GM18505 (cell line): ENCODE data around the gene PRSS16.
"Not testable (repeated sequence)": the region's sequence is repeated elsewhere in the genome, so short reads cannot be mapped to it uniquely, and the experiment has no call there.

ENCODE experiments used
- ATAC-seq: cut with Tn5 transposase; IDR thresholded peaks from one replicate; pipeline ENCODE4 v1.9.1; 2021; ENCODE audit not compliant: unreplicated experiment
- POLR2A ChIP-seq: IDR thresholded peaks from 4 replicates; pipeline ENCODE4 v1.6.1; 2011; ENCODE audit warnings: borderline replicate concordance; ENCODE audit not compliant: insufficient read depth, insufficient read length; ENCODE audit errors: extremely low read depth

PRSS16 gene

DNA sequence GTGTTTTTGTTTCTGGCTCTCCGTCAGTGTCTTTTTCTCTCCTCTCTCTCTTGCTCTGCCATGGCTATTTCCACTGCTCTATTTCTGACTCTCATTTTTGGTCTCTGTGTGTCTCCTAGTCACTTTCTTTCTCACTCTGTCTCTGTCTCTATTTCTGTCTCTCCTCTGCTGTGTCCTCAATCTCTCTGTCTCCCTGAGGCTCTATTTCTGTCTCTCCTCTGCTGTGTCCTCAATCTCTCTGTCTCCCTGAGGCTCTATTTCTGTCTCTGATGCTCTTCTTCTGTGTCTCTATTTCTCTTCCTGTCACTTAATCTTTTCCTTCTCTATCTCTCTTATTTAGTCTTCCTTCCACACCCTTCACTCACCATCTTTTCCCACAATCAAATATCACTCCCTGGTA lies 8.4 kb downstream of the PRSS16 start:
- ATAC-seq, result no peak
- TF ChIP-seq POLR2A, result no peak

DNA sequence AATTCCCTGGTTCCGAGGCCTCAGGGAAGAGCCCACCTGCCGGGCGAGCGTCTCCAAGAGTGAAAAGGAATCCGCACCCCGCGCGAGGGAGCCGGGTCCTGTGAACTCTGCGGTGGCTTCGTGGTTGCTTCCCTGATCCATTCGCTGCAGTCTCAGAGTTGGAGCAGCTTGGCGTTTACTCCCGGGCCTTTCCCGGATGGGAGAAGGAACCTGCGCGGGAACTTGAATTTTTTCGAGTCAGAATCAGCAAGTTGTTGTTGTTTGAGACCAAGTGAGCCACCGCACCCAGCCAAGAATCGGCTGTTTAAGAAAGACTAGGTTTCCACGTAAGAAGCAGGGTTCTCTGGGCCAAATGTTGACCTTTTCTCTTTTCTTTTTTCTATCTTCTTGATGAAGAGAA lies 12.9 kb downstream of the PRSS16 start:
- ATAC-seq, result no peak

DNA sequence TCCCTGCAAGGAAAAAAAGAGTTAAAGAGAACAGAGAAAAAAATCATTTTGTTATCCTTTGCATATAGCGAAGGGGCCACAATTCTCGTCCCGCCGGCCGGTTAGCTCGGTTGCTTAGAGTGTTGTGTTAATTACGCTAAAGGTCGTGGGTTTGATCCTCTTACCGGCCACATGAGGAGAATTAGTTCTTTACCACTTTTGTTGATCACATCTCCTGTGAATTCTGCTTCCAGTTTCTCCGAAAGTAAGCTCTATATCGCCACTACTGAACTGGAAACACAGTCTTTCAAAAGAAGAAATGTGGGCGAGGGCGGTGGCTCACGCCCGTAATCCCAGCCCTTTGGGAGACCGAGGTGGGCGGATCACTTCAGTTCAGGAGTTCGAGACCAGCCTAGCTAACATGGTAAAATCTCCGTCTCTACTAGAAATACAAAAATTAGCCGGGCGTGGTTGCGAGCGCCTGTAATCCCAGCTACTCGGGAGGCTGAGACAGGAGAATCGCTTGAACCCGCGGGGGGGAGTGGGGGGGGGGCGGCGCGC lies 13.4 kb downstream of the PRSS16 start:
- TF ChIP-seq POLR2A, result no peak
- no peak for ATAC-seq

More for the DNA sequence above, 12.9 kb downstream of the PRSS16 start:
- no peak for TF ChIP-seq POLR2A

DNA sequence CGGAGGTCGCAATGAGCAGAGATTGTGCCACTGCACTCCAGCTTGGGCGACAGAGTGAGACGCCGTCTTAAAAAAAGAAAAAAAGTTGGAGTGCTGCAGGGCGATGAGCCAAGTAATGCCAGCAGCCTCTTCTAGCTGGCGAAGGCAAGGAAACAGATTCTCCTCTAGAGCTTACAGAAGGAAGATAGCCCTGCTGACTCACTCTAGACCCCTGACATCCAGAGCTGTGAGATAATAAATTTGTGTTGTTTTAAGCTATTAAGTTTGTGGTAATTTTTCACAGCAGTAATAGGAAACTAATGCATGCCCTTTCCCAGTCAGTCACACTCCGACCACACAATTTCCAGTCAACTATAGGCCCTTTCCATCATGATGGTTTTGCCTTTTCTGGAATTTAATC lies 16.4 kb downstream of the PRSS16 start:
- no peak for TF ChIP-seq POLR2A
- no peak for ATAC-seq

DNA sequence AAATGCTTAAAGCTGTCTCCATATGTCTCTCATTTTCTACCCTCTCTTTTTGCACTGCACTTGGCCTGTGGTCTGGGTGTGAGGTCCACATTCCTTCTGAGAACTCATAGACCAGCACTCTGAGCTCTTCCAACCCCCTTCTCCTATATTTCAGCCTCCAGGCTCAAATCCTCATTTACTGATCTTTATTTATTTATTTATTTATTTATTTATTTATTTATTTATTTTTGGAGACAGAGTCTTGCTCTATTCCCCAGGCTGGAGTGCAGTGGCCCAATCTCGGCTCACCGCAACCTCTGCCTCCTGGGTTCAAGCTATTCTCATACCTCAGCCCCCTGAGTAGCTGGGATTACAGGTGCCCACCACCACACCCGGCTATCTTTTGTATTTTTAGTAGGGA lies 19.5 kb downstream of the PRSS16 start:
- ATAC-seq, result not testable (repeated sequence)

DNA sequence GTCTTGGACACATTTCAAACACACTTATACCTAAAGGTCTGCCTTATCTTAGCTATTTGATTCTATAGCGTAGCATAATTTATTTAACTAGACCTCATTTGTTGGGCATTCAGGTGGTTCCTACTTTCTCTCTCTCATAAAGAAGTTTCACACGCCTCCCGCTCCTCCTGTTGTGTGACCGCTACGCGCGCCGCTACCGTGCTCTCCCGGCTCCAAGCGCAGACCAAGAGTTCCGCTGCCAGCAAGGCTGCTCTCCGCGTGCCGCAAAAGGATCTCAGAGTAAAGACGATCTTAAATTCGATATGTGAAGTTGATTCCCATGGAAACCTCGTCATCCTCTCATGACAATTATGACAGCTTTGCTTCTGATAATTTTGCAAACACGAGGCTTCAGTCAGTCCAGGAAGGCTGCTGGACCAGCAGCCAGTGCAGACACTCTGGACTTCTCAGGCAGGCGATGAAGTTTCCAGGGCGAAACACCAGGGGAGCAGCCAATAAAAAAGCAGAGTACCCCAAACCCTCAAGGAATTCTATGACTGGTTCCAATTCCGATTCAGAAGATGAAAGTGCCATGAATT lies 20.4 kb downstream of the PRSS16 start:
- ATAC-seq, result no peak
- no peak for TF ChIP-seq POLR2A

DNA sequence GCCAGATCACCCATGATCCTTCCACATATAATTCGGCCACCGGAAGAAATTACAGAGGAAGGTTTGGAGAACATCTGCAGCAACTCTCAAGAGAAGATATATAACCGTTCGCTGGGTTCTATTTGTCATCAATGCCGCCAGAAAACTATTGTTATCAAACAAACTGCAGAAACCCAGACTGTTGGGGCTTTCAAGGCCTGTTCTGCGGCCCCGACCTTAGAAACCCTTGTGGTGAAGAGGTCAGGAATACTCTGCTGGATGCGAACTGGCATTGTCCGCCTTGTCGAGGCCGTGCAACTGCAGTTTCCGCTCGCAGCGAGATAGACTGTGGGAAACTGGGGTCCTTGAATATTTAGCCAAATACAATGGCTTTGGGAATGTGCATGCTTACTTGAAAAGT lies 21.3 kb downstream of the PRSS16 start:
- ATAC-seq, result no peak
- no peak for TF ChIP-seq POLR2A

DNA sequence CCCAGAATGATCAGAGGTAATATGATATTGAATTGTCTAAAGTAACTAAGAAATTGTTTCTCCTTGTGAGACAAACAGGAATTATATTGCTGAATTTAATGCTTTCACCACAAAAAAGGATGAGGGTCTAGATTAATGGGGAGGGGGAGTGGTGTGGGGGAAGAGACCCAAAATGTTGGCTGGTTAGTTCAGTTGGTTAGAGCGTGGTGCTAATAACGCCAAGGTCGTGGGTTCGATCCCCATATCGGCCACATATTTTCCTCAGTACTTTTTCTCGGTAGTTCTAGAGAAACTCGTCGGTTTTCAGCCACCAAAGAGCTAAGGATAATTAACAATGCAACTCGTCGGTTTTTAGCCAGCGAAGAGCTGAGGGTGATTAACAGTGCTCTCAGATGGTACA lies 26.3 kb downstream of the PRSS16 start:
- no peak for TF ChIP-seq POLR2A
- no peak for ATAC-seq

DNA sequence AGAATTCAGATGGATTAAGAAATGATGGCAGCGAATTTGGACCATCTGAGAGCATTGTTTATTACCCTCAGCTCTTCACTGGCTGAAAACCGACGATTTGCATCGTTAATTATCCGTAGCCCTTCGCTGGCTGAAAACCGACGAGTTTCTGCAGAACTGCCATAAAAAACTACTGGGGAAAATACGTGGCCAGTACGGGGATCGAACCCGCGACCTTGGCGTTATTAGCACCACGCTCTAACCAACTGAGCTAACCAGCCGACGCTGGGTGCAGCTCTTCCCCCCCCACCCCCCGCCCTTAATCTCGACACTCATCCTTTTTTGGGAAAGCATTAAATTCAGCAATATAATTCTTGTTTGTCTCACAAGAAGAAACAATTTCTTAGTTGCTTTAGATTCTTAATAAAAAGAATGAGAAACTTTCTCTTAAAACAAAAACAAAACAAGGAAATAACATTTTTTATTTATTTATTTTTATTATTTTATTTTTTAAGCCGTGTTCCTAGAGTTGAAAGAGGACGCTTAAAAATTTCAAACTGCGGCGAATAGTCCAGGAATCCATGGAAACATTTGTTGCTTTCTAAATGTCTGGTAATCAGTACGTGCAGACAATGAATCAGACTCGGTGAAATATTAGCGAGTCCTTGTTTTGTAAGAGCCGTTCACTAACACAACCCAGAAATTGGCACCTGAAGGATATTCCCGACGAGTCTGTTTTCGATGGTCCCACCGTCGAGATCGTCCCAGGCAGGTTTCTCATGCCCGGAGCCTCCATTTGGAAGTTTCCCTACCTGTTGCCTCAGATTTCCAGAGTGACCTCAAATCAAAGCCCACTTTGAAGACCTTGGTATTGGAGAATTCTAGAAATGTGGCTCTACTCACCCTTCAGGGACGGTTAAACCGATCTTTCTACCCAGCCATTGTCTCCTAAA lies 27.8 kb downstream of the PRSS16 start:
- no peak for ATAC-seq
- TF ChIP-seq POLR2A, result no peak

DNA sequence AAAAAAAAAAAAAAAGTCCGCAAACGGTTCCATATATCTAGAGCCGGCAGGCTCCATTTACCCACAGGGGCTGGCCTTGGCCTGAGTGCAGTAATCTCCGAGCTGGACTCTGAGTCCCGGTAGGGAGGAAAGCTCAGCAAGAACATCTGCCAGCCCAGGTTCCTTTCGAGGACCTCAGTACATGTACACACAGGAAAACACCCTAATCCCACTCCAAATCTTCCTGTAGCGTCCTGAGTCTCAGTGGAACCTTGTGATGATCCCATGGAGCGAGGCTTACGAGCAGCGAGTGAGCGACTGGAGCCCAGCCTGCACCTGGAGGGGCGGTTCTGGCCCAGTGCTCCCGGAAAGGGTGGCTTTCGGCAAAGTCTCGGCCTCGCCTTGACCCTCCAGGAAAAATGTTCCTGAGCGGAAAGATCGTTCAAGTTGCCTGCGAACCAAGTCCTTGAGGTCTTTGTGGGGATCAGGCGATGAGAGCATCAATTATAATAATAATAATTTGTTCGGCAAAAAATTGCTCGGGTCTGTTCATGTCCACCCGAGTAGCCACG lies 32.1 kb downstream of the PRSS16 start:
- TF ChIP-seq POLR2A, result no peak
- ATAC-seq, result no peak

DNA sequence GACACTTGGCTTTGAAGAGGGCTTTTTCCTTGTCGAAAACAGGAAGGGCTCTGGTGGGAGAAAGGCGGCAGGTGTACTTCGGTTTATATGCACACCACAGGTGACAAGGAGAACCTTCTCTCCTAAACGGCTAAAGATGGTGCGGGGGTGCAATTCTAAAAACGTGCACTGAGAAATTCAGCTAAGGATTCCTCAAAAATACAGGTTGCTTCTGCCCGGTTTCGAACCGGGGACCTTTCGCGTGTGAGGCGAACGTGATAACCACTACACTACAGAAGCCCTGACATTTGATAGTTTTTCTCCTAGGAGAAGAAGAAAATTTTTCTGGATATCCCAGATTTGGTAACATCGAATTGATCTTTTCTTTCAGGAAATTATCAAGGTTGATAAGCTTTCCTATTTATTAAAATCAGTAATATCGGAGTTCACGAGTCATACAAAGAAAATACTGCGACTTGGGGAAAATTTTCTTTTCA lies 32.6 kb downstream of the PRSS16 start:
- TF ChIP-seq POLR2A, result no peak
- ATAC-seq, result no peak

DNA sequence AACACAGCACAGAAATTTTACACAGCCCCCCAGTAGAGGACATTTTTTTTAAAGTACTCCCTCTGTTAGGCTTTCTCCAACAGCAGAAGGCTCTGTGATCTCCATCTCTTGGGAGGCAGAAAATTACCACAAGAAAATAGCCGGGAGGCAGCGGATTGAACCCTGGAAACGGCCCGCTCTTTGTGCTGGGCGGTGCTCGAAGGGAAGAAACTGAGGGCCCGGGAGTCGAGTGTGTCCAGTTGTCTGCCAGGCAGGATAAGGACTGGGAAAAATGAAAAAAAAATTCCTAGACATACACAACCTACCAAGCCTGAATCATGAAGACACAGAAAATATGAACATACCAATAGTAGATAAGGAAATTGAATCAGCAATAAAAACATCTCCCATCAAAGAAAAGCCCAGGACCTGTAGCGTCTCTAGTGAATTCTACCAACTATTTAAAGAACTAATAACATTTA lies 33.1 kb downstream of the PRSS16 start:
- no peak for ATAC-seq
- TF ChIP-seq POLR2A, result no peak

DNA sequence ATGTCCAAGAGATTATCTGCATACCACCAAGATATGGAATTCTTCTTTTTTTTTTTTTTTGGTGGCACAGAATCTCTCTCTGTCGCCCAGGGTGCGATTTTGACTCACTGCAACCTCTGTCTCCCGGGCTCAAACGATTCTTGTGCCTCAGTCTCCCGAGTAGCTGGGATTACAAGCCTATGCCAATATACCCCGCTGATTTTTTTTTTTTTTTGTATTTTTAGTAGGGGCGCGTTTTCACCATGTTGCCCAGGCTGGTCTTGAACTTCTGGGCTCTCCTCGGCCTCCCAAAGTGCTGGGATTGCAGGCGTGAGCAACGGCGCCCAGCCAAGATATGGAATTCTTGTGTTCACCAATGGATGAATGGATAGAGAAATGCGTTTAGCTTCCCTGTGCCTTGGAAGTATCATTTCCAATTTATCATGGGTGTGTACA lies 33.6 kb downstream of the PRSS16 start:
- ATAC-seq, result no peak
- no peak for TF ChIP-seq POLR2A

DNA sequence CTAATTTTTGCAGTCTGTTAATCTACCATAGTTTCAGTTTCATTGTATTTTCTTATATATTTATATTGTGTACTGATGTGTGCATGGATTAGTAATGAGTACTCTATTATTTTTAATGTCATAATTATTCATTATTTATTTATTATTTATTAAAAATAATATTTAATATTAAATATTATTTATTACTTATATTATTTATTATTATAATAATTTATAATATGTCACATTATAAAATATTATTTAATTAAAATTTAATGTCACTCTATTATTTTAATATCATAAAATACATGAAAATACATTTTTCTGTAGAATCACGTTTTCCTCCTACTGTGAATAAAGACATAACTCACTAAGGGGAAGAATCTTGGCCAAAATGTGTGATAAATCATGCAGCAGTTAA lies 34.1 kb downstream of the PRSS16 start:
- ATAC-seq, result no peak
- no peak for TF ChIP-seq POLR2A

DNA sequence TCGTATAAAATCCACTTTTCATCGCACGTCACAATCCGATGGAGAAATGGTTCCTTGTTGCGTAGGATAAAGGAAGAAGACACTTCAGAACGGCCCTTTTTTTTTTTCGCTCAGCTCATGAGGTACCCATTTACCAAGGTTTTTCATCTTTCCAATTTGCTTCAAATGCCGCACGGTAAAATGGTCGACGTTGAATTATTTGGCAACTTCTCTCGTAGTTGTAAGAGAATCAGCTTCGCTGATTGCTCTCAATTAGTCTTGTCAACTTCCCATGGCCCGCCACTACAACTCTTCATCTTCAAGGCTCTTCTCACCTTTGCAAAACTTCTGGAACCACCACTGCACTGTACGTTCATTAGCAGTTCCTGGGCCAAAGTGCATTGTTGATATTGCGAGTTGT lies 35.8 kb downstream of the PRSS16 start:
- no peak for ATAC-seq
- TF ChIP-seq POLR2A, result no peak
